CD4-positive, alpha-beta T cell treated with Interleukin-21 for 1 hour (primary cell): ENCODE results near the gene COG6.

Source experiments
- DNase-seq: peaks from one replicate; pipeline ENCODE4 v3.0.0-alpha.2; 2020

Gene COG6

DNA sequence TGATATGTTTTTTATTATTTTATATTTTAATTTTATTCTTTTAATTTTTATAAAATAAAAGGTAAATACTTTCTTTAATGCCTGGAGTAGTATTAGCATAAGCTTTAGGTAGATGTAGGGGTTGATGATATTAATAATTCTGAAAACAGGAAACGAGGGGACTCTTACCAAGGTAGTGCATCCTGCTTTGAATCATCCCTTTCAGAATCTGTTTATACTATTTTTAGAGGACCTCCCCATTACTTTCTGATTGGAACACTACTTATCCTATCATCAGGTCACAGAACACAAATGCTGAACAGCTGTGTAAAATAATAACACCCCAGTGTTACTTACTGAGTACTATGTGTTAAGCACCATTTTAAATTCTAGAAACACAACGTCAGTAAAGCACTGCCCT lies 27.3 kb downstream of the COG6 start:
- DNase-seq = no peak

DNA sequence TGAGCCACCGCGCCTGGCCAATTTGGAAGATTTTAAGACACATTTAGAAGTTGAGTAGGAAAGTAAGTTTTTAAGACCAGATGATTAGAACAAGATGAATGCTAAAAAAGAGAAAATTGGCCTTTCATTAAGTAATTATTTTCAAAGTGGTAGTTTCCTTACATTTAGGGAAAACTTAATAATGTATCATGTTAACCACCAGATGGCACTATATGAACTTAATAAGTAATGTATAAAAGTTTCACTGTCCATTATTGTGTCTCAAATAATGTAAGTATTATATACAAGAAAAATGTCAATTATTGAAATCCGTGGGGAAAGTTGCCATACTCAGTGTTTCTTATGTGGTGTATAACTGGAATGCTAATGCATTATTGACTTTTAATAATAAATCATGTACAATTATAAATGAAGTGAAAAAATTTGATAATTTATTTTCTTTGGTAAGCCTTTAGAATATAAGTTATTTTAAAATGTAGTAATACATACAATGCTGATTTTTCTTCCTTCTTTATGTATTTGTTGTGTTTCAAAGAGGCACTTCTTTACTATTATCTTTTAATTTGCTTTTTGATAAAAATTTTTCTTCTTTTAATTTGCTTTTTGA lies 29.2 kb downstream of the COG6 start:
- peak; percentile 42 for DNase-seq

DNA sequence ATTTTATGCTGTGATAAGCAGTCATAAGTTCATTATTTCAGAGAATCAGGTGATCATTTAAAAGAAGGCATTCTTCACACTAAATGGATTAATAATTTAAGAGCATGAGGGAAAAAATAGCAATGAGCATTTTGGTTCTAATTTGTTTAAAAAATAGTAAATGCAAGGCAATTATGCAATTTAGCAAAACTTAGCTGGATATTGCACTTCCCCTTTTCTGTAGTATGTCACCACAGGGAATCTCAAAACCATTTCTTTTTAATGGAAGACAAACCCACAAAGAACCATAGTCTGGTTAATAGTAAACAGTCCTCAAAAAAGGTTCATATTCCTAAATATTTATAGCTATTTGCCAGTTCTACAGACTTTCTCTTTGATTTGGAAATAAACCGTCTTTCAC lies 30.2 kb downstream of the COG6 start:
- no peak for DNase-seq

DNA sequence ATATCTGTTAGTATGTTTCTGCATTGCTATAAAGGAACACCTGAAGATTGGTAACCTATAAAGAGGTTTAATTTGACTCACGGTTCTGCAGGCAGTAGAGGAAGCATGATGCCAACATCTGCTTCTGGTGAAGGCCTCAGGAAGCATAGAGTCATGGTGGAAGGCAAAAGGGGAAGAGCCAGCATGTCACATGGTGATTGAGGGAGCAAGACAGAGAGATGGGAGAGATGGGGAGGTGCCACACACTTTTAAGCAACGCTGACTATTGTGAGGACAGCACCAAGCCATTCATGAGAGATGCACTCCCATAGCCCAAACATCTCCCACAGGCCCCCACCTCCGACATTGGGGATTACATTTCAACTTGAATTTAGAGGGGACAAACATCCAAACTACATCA lies 32.8 kb downstream of the COG6 start:
- no peak for DNase-seq

DNA sequence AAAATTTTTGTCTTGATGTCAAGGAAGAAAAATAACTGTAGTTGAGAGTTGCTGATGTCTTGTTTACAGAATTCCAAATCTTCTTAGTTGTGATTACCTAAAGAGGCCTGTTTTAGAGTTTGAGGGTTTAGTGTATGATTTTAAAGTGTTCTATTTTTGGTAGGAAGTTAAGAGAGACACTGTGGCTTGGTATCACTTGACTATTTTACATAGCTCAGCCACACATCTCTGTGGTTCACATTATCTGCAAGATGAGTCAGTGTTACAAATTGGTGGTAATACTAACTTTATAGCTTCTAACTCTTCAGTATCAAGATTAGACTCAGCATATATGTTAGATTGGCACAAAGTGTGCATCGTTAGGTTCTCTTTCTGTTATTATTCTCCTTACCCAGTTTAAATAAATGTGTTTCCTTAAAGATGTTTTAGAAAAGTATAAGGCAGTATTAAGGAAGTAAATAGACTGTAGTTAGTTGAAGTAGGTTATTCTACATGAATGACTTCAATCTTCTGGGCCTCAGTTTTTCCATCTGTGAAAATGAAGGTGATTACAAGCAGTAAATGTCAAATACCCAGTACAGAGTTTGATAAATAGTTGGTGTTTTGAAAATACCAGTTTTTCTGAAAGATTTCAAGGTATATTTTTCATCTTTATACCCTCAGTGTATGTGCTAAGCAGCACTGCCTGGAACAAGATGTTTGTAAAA lies 33.4 kb downstream of the COG6 start:
- no peak for DNase-seq

DNA sequence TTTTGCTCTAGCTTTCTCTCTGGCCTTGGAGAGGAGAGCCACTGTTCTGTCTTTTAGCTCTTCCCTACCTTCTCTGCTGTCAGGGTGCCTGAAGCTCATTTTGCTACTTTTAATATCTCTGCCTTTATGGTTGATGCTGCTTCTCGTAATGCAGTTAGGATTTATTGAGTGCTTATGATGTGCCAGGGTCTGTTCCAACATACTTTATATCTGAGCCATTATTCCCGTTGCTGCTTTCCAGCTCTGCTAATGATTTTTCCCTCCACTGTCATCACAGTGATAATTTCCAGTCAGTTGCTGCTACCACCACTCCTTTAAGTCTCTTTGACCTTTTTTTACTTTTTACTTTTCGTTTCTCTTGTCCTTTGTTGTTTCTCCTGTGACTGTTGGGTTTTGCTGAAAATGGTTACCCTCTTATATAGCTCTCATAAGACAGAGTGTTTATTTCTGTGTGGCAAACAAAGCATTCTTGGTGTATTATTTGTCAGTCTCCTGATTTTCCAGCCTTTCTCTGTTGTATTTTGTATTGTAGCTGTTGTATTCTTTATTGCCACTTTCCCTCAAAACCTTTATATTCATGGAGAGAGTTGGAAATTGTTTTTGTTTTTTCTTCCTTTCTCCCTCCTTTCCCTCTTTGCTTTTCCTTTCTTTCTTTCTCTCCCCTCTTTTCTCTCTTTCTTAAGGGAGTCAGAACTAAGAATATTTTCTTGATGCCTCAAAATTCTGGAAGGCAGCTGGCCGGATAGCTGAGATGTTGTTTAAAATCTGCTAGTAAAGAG lies 37.4 kb downstream of the COG6 start:
- no peak for DNase-seq

DNA sequence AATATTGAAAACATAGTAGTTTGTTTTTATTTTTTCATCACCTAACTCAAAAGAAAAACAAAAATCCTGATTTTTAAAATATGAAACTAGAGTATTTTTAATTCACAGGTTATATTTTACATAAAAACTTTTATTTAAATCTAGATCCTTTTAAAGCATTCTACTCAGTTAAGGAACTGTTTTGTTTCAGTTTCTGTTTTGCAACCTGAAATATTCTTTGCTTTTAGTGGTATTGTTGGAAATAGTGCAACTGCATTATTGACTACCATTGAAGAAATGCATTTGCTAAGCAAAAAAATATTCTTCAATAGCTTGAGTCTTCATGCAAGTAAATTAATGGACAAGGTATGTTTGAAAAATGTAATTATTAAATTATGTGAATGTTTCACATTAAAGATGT lies 43.8 kb downstream of the COG6 start:
- no peak for DNase-seq

DNA sequence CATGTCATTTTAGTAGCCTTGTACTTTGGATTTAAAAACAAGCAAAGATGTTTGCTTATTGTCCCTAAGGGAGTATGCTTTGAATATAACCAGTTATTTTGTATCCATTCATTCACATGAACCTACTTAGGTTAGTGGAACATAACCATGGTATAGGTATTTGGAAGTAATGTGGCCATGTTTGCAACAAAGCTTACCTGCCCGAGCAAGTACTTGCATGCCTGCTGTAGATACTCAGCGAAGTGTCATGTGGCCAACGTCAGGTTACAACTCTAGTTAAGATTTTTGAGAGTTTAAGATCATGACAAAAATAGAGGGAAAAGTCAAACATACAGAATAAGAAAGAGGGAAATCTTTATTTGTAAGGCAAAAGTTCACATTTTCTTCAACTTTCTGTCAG lies 57.2 kb downstream of the COG6 start:
- DNase-seq = no peak

DNA sequence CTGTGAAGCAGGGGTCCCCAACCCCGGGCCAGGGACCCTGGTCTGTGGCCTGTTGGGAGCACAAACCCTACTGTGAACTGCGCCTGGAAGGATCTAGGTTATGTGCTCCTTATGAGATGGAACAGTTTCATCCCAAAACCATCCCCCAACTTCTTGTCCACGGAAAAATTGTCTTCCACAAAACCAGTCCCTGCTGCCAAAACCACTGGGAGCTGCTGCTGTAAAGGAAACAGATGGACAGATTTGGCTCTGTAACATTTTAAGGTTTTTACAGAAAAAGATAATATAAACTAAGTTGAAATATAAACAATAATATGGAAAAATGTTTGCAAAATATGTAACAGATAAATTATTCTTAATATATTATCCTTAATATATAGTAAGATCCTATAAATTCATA lies 73.7 kb downstream of the COG6 start:
- no peak for DNase-seq

DNA sequence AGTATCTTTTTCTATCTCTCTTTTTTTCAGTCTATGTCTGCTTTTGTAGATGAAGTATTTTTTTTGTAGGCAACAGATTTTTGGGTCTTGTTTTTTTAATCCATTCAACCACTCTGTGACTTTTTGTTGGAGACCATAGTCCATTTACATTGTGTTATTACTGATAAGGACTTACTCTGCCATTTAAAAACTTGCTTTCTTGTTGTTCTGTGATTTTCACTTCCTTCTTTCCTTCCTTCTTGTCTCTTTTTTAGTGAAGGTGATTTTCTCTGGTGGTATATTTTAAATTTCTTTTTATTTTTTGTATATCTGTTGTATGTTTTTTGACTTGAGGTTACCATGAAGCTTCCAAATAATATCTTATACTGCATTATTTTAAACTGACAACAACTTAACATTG lies 79.5 kb downstream of the COG6 start:
- DNase-seq = no peak

DNA sequence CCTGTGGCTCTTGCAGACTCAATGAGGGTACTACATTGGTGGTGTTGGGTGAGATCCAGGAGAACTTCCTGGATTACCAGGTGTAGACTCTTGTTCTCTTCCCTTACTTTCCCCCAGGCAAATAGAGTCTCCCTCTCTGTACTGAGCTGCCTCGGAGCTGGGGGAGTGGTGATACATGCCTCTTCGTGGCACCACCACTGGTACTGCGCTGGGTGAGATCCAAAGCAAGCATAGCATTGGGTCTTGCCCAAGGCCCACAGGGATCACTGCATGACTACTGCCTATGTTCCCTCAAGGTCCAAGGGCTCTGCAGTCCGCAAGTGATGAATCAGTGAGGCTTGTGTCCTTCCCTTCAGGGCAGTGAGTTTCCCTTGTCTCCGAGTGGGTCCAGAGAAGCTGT lies 81.6 kb downstream of the COG6 start:
- DNase-seq = no peak

DNA sequence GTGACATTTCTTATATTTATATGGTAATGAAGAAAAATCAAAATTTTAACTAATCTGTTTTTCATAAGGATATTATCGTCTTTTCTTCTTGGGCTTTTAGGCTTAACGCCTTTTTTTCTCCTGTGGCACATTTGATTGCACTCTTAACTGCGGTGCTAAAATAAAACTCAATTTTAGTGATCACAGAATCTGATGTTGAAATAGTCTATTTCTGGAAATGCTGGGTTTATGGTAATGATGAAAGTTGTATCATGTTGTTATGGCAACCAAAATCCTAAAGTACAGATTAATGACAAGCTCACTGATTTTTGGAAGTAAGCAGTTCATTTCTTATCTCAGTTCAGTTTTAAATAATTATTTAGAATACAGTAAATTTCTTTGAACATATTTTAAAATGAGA lies 85.3 kb downstream of the COG6 start:
- DNase-seq = no peak

DNA sequence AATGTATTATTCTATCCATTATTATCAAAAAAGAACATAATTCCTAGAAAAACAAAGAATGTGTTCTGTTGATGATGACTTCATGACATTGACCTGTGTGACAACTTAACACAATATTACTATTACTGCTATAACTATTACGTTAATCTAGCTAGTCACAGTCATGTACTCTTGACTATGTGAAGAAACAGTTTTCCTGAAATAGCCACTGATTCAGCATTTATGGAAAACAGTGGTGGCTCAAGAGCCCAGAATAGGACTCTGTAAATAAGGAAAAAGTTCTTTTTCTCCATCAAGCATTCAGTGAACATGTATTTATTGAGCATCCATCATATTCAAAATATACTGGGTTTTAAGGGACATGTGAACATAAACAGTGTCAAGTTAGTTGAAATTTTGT lies 93.5 kb downstream of the COG6 start:
- DNase-seq = no peak

DNA sequence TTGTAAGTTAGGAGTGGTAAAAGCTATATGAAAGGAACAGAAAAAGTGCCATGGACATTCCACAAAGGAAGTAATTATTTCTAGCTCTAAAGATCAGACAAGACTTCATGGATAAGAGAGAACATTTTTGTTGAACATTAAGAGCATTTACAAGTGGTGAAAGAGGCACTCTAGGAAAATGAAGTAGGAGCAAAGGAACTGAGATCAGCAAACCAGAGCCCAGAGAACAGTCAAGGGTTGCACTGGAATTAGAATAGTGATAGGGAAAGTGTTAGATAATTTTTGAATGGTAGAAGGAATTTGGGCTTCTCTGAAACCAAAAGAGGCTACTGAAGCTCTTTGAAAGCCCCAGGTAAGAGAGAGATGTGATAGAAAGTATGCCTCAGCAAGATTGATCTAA lies 94.1 kb downstream of the COG6 start:
- DNase-seq = no peak

DNA sequence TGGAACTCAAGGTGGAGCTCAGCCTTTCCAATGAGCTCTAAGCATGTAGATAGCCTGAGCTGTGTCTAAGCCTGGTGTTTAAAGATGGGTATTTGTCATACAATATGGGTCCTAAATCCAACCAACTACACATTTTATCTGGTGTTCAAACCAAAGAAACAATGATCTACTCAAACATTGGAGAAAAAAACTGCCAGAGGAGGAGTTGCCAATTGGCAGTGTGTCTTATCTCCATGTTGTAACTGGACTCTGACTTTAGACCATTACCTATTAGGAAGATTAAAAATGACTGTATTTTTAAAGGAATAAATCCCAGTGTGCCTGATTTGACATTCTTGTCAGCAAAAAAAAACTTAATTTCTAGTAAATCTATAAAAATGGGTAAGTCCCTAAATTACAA lies 96.3 kb downstream of the COG6 start:
- DNase-seq = no peak

DNA sequence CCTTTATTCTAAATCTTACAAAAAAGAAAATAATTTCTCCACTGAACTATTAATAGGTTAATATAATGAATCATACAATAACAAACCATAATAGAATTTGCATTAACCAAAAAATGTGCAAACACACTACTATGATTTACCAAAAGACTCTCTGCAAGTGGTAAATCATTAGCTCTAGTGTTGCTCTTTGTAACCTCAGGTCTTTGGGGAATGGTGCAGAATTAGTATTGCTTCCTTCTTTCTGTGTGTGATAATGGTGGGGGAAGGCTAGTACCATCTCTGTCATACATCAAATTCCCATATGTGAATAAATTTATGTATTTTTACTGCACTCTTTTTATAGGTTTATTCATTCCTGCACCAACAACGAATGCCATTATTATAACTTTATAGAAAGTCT lies 105.1 kb downstream of the COG6 start:
- no peak for DNase-seq

DNA sequence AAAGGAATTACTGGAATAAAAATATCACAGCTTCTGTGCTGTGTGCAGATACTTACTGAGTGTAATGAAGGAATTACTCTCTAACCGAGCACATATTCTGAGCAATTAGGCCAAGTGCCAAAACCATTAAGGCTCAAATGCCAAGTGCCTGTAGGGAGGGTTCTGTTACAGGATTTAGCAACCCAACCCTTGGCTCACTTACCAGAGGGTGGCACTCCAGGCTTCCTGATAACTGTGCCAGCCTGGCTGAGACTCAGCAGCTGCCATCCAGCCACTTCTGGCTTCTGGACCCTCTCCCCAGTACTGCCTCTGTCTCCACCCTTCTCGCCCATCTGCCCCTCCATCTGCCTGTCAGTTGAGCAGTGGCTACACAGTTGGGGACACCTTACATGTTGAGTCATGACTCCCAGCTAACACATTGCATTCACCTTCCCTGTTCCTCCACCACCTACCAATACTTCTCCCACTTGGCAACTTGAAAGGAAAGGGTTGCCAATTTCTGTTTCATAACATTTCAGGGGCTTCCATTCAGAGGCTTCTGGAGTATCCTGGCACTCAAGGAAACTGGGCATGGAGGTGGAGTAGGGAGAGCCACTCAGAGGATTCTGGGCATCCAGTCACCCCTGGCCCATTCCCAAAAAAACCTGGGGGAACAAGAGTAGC lies 110.5 kb downstream of the COG6 start:
- peak; percentile 4 for DNase-seq

DNA sequence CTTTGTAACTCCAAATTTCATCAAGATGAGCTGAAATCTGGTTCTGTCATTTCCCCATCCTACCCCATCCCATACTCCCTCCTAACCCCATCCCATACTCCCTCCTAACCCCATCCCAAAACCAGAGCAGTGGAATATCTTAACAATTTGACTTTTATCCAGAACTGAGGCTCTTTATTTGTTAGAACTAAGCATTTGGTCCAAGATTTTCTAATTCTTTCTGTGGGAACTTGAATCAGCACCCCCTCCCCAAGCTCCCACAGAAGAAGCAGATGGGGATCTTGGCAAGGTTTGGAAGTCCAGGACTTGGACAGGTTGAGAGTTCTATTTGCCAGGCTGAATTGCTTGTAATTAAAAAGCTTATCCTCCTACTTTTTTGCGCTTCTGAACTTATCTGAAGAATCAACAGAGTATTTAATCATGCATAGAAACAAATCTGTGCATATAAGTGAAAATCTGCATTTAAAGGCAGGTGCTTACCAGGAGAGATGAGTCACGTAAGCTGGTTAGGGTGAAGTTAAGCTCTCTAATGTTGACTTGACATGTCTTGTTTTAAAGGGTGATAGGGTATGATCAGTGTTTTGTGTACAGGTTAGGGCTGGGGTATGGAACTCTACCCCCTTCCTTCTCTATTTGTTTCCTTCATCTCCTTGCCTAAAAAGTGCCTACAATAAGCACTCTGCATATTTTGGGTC lies 111.1 kb downstream of the COG6 start:
- DNase-seq = no peak

DNA sequence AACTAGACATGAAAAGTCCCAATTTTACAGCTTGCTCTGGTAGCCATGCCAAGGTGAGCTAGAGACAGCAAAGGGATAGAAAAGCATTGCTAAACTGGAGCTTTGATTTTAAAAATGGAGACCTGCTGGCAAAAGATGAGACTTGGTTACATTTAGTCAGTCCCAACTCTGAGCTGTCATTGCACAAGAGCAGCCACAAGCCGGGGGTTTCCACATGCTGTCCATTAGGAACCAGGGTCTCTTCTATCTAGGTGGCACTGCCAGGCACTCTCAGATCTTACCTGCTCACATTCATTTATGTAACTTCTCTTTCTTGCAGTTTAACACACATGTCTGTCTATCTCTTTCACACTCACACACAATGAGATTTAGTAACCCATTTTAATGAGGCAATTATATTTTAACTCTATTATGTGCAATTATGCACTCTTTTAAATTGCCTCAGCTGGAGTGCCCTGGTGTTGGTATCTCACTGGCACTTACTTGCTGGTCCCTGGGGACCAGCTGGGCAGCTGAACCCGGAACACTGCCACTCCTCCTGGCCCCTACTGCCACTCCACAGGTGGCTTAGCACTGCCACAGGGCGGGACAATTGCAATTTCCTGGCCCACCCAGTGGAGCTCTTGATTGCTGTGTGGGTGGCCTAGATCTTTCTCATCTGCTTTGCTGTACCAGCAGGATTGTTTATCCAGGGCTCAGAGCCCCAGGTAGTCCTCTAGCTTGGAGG lies 112.5 kb downstream of the COG6 start:
- no peak for DNase-seq

DNA sequence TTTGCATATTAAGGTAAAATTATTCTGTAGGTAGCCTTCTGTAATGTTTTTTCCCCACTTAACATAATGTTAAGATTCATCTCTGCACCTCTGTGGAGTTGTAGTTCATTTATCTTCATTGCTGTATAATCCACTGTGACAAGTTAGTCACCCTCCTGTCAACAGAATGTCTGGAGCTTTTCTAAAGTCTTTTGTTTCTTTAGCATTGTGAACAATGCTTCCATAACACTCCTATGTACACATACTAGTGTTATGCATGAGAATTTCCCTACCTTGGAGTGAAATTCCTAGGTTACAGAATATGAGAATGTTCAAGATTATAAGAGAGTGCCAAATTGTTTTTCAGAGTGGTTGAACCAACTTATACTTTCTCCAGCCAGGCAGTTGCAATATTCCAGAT lies 113.5 kb downstream of the COG6 start:
- DNase-seq = no peak

DNA sequence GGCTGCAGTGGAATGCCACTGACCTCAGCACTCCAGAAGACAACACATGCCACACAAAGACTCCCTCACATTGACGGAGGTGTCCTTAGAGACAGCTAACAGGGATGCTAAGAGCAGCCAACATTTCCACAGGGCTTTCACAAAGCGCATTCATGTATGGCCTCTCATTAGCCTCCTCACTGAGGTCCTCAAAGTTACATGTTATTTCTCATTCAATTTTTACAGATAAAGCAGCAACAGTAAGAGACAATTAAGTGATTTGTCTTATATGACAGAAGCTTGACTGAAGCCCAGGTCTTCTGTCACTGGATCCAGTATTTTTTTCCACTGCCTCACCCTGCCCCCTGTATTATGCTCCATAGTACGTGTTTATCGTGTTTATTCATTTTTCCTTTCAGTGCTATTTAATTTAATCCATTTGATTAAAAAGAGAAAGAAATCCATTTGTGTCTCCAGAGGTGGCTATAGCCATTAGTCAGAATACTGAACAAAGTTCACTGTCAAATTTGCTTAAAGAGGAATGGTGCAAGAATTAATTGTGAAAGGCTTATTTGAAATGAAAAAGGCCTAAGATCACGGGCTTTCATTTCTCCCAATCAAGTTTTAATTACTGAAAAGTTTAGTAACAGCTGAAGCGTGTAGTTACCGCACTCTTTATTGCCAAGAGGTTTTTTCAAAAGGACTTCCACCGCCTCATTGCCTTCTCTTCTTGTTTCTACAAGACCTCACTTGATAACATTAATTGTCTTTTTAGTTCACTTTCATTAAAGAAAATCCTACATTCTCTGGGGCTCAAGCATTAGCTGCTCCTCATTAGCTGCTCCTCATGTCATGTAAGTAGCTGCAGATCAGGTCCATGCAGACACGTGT lies 115.0 kb downstream of the COG6 start:
- no peak for DNase-seq

DNA sequence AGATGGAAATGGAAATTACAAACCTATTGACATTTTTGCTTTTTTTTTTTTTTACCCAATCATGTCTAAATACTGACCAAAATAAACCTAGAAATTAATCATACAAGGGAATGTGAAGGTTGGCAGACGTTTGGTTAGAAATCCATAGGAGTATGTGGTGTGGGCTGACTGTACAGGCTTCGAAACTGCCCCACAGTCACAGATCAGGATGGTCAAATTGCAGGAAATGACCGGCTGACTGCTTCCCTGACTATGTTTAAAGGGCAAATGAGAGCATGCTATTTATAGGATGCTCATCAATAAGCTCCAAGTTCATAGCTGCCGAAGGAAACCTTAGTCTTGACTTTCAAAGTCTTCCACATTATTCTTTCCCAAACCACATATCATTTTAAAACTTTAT lies 118.4 kb downstream of the COG6 start:
- no peak for DNase-seq
